ENCODE measurements around the gene MED29. TPM values are rescaled to one million over a fixed set of nuclear protein-coding genes. Genes with fewer than 3 reads are reported as not detected.

MED29 gene
- total and polyA plus RNA-seq, 9 donors, result 27.7 to 62.9 (median 55.0) TPM

GRCh38 chr19:39428283-39429112 is 37.3 kb downstream of the MED29 start:
- peak; percentile 80 to 91 (median 82) for DNase-seq
- TF ChIP-seq, protein P1, sequence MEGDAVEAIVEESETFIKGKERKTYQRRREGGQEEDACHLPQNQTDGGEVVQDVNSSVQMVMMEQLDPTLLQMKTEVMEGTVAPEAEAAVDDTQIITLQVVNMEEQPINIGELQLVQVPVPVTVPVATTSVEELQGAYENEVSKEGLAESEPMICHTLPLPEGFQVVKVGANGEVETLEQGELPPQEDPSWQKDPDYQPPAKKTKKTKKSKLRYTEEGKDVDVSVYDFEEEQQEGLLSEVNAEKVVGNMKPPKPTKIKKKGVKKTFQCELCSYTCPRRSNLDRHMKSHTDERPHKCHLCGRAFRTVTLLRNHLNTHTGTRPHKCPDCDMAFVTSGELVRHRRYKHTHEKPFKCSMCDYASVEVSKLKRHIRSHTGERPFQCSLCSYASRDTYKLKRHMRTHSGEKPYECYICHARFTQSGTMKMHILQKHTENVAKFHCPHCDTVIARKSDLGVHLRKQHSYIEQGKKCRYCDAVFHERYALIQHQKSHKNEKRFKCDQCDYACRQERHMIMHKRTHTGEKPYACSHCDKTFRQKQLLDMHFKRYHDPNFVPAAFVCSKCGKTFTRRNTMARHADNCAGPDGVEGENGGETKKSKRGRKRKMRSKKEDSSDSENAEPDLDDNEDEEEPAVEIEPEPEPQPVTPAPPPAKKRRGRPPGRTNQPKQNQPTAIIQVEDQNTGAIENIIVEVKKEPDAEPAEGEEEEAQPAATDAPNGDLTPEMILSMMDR (IDR thresholded peaks at IDR 0.05), result no peak
- TF ChIP-seq POLR2A (IDR thresholded peaks at IDR 0.05), result no peak
- TF ChIP-seq EP300 (IDR thresholded peaks at IDR 0.05), result no peak
- peak overlapping the region in 1 of 2 donors; percentile 71 for H3K27ac ChIP-seq
- H3K9me3 ChIP-seq, result no peaks in the 10 kb centered on the region
- no peaks in the 10 kb centered on the region for H3K27me3 ChIP-seq
- WGBS, 3 donors, result 6 to 8% (median 6%) methylated on average over 23 of the region's 23 CpGs
- no peaks in the 10 kb centered on the region for H3K36me3 ChIP-seq
- intact Hi-C loops (cut with DNase I), result no loop called here
- no peak overlapping the region for H3K4me3 ChIP-seq
- H3K4me1 ChIP-seq (ENCODE audit: insufficient read depth), result peaks cover 8% of the 10 kb centered on the region

GRCh38 chr19:39430675-39431593 is 39.8 kb downstream of the MED29 start:
- TF ChIP-seq EP300 (IDR thresholded peaks at IDR 0.05), result no peak
- TF ChIP-seq, protein P1 (IDR thresholded peaks at IDR 0.05), result no peak
- TF ChIP-seq POLR2A (IDR thresholded peaks at IDR 0.05), result no peak
- H3K36me3 ChIP-seq, result no peaks in the 10 kb centered on the region

GRCh38 chr19:39432677-39433025 is 41.5 kb downstream of the MED29 start:
- 92 to 97% (median 94%) methylated on average over 8 of the region's 8 CpGs for WGBS, 3 donors
- intact Hi-C loops (cut with DNase I), result no loop called here
- TF ChIP-seq EP300 (IDR thresholded peaks at IDR 0.05), result no peak
- no peak for TF ChIP-seq POLR2A (IDR thresholded peaks at IDR 0.05)
- TF ChIP-seq, protein P1 (IDR thresholded peaks at IDR 0.05), result no peak
- Histone ChIP-seq H3K27ac (no peak overlapping the region), H3K4me3 (no peak overlapping the region), H3K36me3 (no peaks in the 10 kb centered on the region), H3K4me1 (ENCODE audit: insufficient read depth) (peaks cover 17% of the 10 kb centered on the region), H3K9me3 (no peaks in the 10 kb centered on the region), H3K27me3 (no peaks in the 10 kb centered on the region)
- no peak for DNase-seq

More at GRCh38 chr19:39430675-39431593, 39.8 kb downstream of the MED29 start:
- Histone ChIP-seq H3K27ac (no peak overlapping the region), H3K4me1 (ENCODE audit: insufficient read depth) (peaks cover 17% of the 10 kb centered on the region), H3K4me3 (no peak overlapping the region), H3K27me3 (no peaks in the 10 kb centered on the region), H3K9me3 (no peaks in the 10 kb centered on the region)
- 66 to 71% (median 70%) methylated on average over 25 of the region's 25 CpGs for WGBS, 3 donors
- intact Hi-C loops (cut with DNase I), result no loop called here
- DNase-seq, result peak in 1 of 5 donors; percentile 27

GRCh38 chr19:39433480-39434079 is 42.4 kb downstream of the MED29 start:
- Histone ChIP-seq H3K27ac (no peak overlapping the region), H3K9me3 (no peaks in the 10 kb centered on the region), H3K4me3 (no peak overlapping the region), H3K27me3 (no peaks in the 10 kb centered on the region), H3K4me1 (ENCODE audit: insufficient read depth) (peaks cover 11% of the 10 kb centered on the region), H3K36me3 (no peaks in the 10 kb centered on the region)
- WGBS, 3 donors, result 89 to 92% (median 90%) methylated on average over 8 of the region's 8 CpGs
- intact Hi-C loops (cut with DNase I), result no loop called here
- TF ChIP-seq, protein P1 (IDR thresholded peaks at IDR 0.05), result no peak
- TF ChIP-seq EP300 (IDR thresholded peaks at IDR 0.05), result no peak
- TF ChIP-seq POLR2A (IDR thresholded peaks at IDR 0.05), result no peak
- DNase-seq, result no peak

All from ovary (tissue), 9 donors.